Measurements from ENCODE around the gene PDF. TPM values are rescaled to one million over a fixed set of nuclear protein-coding genes. Genes with fewer than 3 reads are reported as not detected.

The PDF gene
- total and polyA plus RNA-seq, 2 of the 13 experiments (the other 11 are each of a cell fraction or from before 2014, with no cell fraction given), result 12.4 to 48.8 TPM

GRCh38 chr16:69329369-69330285, 761 bp downstream of the PDF start (continued):
- TF ChIP-seq NFIB (CRISPR knock-in tag; IDR thresholded peaks at IDR 0.05; ENCODE audit: borderline replicate concordance) (no peak), ZNF674 (CRISPR knock-in tag; IDR thresholded peaks at IDR 0.05; ENCODE audit: low read depth) (0 out of 2 replicates have a peak, but pooled peaks have one; percentile 45), ZFP1 (CRISPR knock-in tag; IDR thresholded peaks at IDR 0.05) (no peak), ZNF576 (CRISPR knock-in tag; IDR thresholded peaks at IDR 0.05) (no peak; the same call in 1 of the 2 replicates), ARNTL (CRISPR knock-in tag; IDR thresholded peaks at IDR 0.05) (no peak), SIN3B (IDR thresholded peaks at IDR 0.05; ENCODE audit: low read length) (no peak), NFIC (IDR thresholded peaks at IDR 0.05; ENCODE audit: low read length) (no peak), ZFP41 (CRISPR knock-in tag; IDR thresholded peaks at IDR 0.05; ENCODE audit: borderline replicate concordance) (no peak), ATRX (CRISPR knock-in tag; IDR thresholded peaks at IDR 0.05; ENCODE audit: borderline replicate concordance) (no peak), NFKB2 (CRISPR knock-in tag; IDR thresholded peaks at IDR 0.05; ENCODE audit: borderline replicate concordance) (no peak; the same call in 1 of the 2 replicates), ZNF766 (CRISPR knock-in tag; IDR thresholded peaks at IDR 0.05; ENCODE audit: borderline replicate concordance) (no peak), FOXP1 (IDR thresholded peaks at IDR 0.05) (no peak), FOXP1 (CRISPR knock-in tag; IDR thresholded peaks at IDR 0.05) (no peak), TRIM24 (CRISPR knock-in tag; IDR thresholded peaks at IDR 0.05) (no peak), THRA (CRISPR knock-in tag; IDR thresholded peaks at IDR 0.05; ENCODE audit: borderline replicate concordance) (no peak), MED13 (CRISPR knock-in tag; IDR thresholded peaks at IDR 0.05) (0 out of 2 replicates have a peak, but pooled peaks have one; percentile 30), NCOA5 (CRISPR knock-in tag; IDR thresholded peaks at IDR 0.05) (no peak), ZBTB2 (CRISPR knock-in tag; IDR thresholded peaks at IDR 0.05; ENCODE audit: low read depth) (no peak), POLR2A (IDR thresholded peaks at IDR 0.05; ENCODE audit: insufficient read depth in 1 of 2, low read depth in 2 of 2, low read length in 2 of 2) (peak in 1 of 2 experiments; percentile 38; a peak in 1 of 4 replicates), ZZZ3 (CRISPR knock-in tag; IDR thresholded peaks at IDR 0.05; ENCODE audit: borderline replicate concordance) (no peak), ZMYM3 (CRISPR knock-in tag; IDR thresholded peaks at IDR 0.05) (0 out of 2 replicates have a peak, but pooled peaks have one; percentile 30), FIP1L1 (IDR thresholded peaks at IDR 0.05; ENCODE audit: borderline replicate concordance, insufficient read depth, low read depth, low read length) (no peak), ZNF720 (CRISPR knock-in tag; IDR thresholded peaks at IDR 0.05) (no peak), MIER2 (CRISPR knock-in tag; IDR thresholded peaks at IDR 0.05) (no peak), ZSCAN25 (CRISPR knock-in tag; IDR thresholded peaks at IDR 0.05) (0 out of 2 replicates have a peak, but pooled peaks have one; percentile 6), ZNF280B (CRISPR knock-in tag; IDR thresholded peaks at IDR 0.05; ENCODE audit: borderline replicate concordance) (peak; percentile 72; the same call in 1 of the 2 replicates), BRD4 (CRISPR knock-in tag; IDR thresholded peaks at IDR 0.05) (0 out of 2 replicates have a peak, but pooled peaks have one; percentile 1), ZNF441 (CRISPR knock-in tag; IDR thresholded peaks at IDR 0.05; ENCODE audit: borderline replicate concordance) (peak; percentile 6; the same call in 1 of the 2 replicates)
